HEK293 (cell line): ENCODE measurements around the gene MYADML2.

Experiments used
- GFI1B ChIP-seq: fragments of 450-650 bp; formaldehyde crosslinking; IDR thresholded peaks from 2 replicates; pipeline ENCODE4 v1.5.1; 2016; ENCODE audit warnings: missing biosample characterization, missing genetic modification characterization
- GLIS2 ChIP-seq: fragments of 450-650 bp; formaldehyde crosslinking; IDR thresholded peaks from 2 replicates; pipeline ENCODE4 v1.5.1; 2016; ENCODE audit warnings: missing biosample characterization, missing genetic modification characterization
- HOXC10 ChIP-seq: sonication (generic); formaldehyde crosslinking; IDR thresholded peaks from 2 replicates; pipeline ENCODE4 v1.8.1; 2023; ENCODE audit warnings: mild to moderate bottlenecking, missing genetic modification reagents
- IKZF3 ChIP-seq: fragments of 450-650 bp; IDR thresholded peaks from 2 replicates; pipeline ENCODE4 v1.5.0; 2018; ENCODE audit warnings: missing biosample characterization, mild to moderate bottlenecking, missing genetic modification characterization, moderate library complexity
- KLF9 ChIP-seq: fragments of 450-650 bp; formaldehyde crosslinking; IDR thresholded peaks from 2 replicates; pipeline ENCODE4 v1.5.1; 2016; ENCODE audit warnings: missing biosample characterization, missing genetic modification characterization, low read depth
- REPIN1 ChIP-seq: fragments of 450-650 bp; formaldehyde crosslinking; IDR thresholded peaks from 2 replicates; pipeline ENCODE4 v1.5.1; 2017; ENCODE audit warnings: missing biosample characterization, missing genetic modification characterization, low read depth
- SCRT2 ChIP-seq: fragments of 450-650 bp; formaldehyde crosslinking; IDR thresholded peaks from 2 replicates; pipeline ENCODE4 v1.5.1; 2016; ENCODE audit warnings: missing biosample characterization, missing genetic modification characterization
- ZBTB48 ChIP-seq: fragments of 450-650 bp; formaldehyde crosslinking; IDR thresholded peaks from 2 replicates; pipeline ENCODE4 v1.5.1; 2016; ENCODE audit warnings: missing biosample characterization, missing genetic modification characterization
- ZIC2 ChIP-seq: fragments of 450-650 bp; formaldehyde crosslinking; IDR thresholded peaks from 2 replicates; pipeline ENCODE4 v1.5.1; 2016; ENCODE audit warnings: missing biosample characterization, missing genetic modification characterization
- ZNF132 ChIP-seq: fragments of 450-650 bp; formaldehyde crosslinking; IDR thresholded peaks from 2 replicates; pipeline ENCODE4 v1.5.1; 2017; ENCODE audit warnings: missing biosample characterization, missing genetic modification characterization, borderline replicate concordance
- ZNF133 ChIP-seq: fragments of 450-650 bp; formaldehyde crosslinking; IDR thresholded peaks from 2 replicates; pipeline ENCODE4 v1.5.1; 2016; ENCODE audit warnings: missing biosample characterization, missing genetic modification characterization
- ZNF16 ChIP-seq: fragments of 450-650 bp; formaldehyde crosslinking; IDR thresholded peaks from 2 replicates; pipeline ENCODE4 v1.5.1; 2016; ENCODE audit warnings: low read depth, missing biosample characterization, missing genetic modification characterization
- ZNF169 ChIP-seq: fragments of 450-650 bp; formaldehyde crosslinking; IDR thresholded peaks from 2 replicates; pipeline ENCODE4 v1.5.1; 2016; ENCODE audit warnings: missing biosample characterization, missing genetic modification characterization
- ZNF184 ChIP-seq: fragments of 450-650 bp; IDR thresholded peaks from 2 replicates; pipeline ENCODE4 v1.5.1; 2018; ENCODE audit warnings: missing biosample characterization, mild to moderate bottlenecking, missing genetic modification characterization
- ZNF211 ChIP-seq: fragments of 450-650 bp; formaldehyde crosslinking; IDR thresholded peaks from 2 replicates; pipeline ENCODE4 v1.5.1; 2016; ENCODE audit warnings: low read depth, missing biosample characterization, missing genetic modification characterization
- ZNF223 ChIP-seq: fragments of 450-650 bp; formaldehyde crosslinking; IDR thresholded peaks from 2 replicates; pipeline ENCODE4 v1.5.1; 2016; ENCODE audit warnings: missing biosample characterization, missing genetic modification characterization
- ZNF335 ChIP-seq: fragments of 450-650 bp; formaldehyde crosslinking; conservative IDR thresholded peaks from 2 replicates; pipeline ENCODE4 v1.5.1; 2016; ENCODE audit warnings: missing biosample characterization, missing genetic modification characterization
- ZNF391 ChIP-seq: fragments of 450-650 bp; formaldehyde crosslinking; IDR thresholded peaks from 2 replicates; pipeline ENCODE4 v1.5.1; 2016; ENCODE audit warnings: low read depth, missing biosample characterization, missing genetic modification characterization, borderline replicate concordance
- ZNF404 ChIP-seq: fragments of 450-650 bp; formaldehyde crosslinking; IDR thresholded peaks from 2 replicates; pipeline ENCODE4 v1.5.1; 2017; ENCODE audit warnings: missing biosample characterization, missing genetic modification characterization
- ZNF501 ChIP-seq: fragments of 450-650 bp; formaldehyde crosslinking; IDR thresholded peaks from 2 replicates; pipeline ENCODE4 v1.5.1; 2016; ENCODE audit warnings: missing biosample characterization, missing genetic modification characterization
- ZNF549 ChIP-seq: fragments of 450-650 bp; IDR thresholded peaks from 2 replicates; pipeline ENCODE4 v1.5.1; 2018; ENCODE audit warnings: missing biosample characterization, missing genetic modification characterization, mild to moderate bottlenecking, inconsistent platforms, moderate library complexity
- ZNF623 ChIP-seq: fragments of 450-650 bp; formaldehyde crosslinking; IDR thresholded peaks from 2 replicates; pipeline ENCODE4 v1.5.1; 2016; ENCODE audit warnings: missing biosample characterization, missing genetic modification characterization
- ZNF707 ChIP-seq: fragments of 450-650 bp; formaldehyde crosslinking; IDR thresholded peaks from 2 replicates; pipeline ENCODE4 v1.5.1; 2016; ENCODE audit warnings: missing biosample characterization, missing genetic modification characterization
- ZNF76 ChIP-seq: fragments of 450-650 bp; formaldehyde crosslinking; IDR thresholded peaks from 2 replicates; pipeline ENCODE4; 2016; ENCODE audit warnings: low read depth, missing biosample characterization, missing genetic modification characterization, borderline replicate concordance
- TF ChIP-seq, protein P1 (sequence below): fragments of 450-650 bp; formaldehyde crosslinking; IDR thresholded peaks from 2 replicates; pipeline ENCODE4 v1.5.1; 2016; ENCODE audit warnings: missing biosample characterization, missing genetic modification characterization
- TF ChIP-seq, protein P2 (sequence below): fragments of 450-650 bp; IDR thresholded peaks from 2 replicates; pipeline ENCODE4 v1.5.1; 2018; ENCODE audit warnings: missing biosample characterization, missing genetic modification characterization
- TF ChIP-seq, protein P3 (sequence below): fragments of 450-650 bp; formaldehyde crosslinking; optimal IDR thresholded peaks from 2 replicates; pipeline ENCODE3; 2016; ENCODE audit warnings: missing biosample characterization, mild to moderate bottlenecking, missing genetic modification characterization
- TF ChIP-seq, protein P4 (sequence below): fragments of 450-650 bp; formaldehyde crosslinking; IDR thresholded peaks from 2 replicates; pipeline ENCODE4 v1.5.1; 2016; ENCODE audit warnings: missing biosample characterization, missing genetic modification characterization
- TF ChIP-seq, protein P5 (sequence below): fragments of 450-650 bp; formaldehyde crosslinking; IDR thresholded peaks from 2 replicates; pipeline ENCODE4 v1.5.1; 2016; ENCODE audit warnings: missing biosample characterization, missing genetic modification characterization
- TF ChIP-seq, protein P6 (sequence below): fragments of 450-650 bp; formaldehyde crosslinking; IDR thresholded peaks from 2 replicates; pipeline ENCODE4 v1.5.1; 2016; ENCODE audit warnings: missing biosample characterization, missing genetic modification characterization

Gene MYADML2

DNA sequence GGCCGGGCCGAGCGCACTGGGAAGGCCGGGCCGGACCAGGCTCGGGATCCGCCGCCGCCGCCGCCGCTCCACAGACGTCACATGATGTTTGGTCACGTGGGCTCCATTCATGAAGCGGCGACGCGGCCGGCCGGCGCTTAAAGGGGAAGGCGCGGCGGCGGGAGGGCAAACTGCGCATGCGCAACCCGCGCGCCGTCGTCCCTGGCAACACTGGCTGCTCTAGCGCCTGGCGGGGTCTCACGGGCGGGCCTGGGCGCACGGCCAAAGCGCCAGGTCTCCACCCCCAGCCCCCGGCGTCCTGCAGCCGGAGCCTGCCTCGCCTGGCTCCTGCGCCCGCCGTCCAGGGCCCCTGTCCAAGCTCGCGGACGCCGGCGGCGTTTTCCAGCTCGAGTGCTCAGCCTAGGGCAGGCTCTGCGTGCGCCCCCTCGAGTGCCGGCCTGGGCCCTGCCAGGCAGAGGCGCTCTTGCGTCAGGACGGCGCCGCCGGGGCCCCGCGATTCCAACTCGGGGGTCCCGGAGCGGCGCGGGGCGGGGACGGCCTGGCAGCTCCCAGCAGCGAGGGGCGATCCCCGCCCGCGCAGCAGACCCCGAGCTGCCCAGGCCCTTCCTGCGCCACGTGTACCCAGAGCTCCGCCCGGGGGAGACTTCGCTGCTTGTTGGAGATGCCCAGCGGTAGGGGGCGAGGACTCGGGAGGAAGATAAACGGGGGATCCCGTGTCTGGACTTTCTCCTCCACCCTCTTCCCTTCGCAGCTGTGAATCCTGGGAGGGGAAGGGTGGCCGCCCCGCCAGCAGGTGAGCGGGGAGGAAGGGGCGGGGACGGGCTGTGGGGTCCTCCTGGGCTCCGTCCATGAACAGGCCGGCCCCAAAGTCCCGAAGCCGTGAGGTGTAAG lies 19.1 kb downstream of the MYADML2 start, which contains the start of gene MAFG (continued):
- TF ChIP-seq, protein P1, sequence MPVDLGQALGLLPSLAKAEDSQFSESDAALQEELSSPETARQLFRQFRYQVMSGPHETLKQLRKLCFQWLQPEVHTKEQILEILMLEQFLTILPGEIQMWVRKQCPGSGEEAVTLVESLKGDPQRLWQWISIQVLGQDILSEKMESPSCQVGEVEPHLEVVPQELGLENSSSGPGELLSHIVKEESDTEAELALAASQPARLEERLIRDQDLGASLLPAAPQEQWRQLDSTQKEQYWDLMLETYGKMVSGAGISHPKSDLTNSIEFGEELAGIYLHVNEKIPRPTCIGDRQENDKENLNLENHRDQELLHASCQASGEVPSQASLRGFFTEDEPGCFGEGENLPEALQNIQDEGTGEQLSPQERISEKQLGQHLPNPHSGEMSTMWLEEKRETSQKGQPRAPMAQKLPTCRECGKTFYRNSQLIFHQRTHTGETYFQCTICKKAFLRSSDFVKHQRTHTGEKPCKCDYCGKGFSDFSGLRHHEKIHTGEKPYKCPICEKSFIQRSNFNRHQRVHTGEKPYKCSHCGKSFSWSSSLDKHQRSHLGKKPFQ = no peak
- TF ChIP-seq ZNF223 (tag by site-specific recombination) (no peak), ZNF169 (tag by site-specific recombination) (no peak), ZNF707 (tag by site-specific recombination) (no peak), IKZF3 (peak; percentile 49; the same call in 1 of the 2 replicates), ZBTB48 (tag by site-specific recombination) (no peak), ZIC2 (tag by site-specific recombination) (peak; percentile 46; the same call in 1 of the 2 replicates), GLIS2 (peak; percentile 67; the same call in 1 of the 2 replicates), ZNF16 (no peak), KLF9 (tag by site-specific recombination) (no peak), ZNF133 (tag by site-specific recombination) (no peak), ZNF76 (tag by site-specific recombination) (peak; percentile 50; the same call in 1 of the 2 replicates), GFI1B (tag by site-specific recombination) (no peak), ZNF184 (tag by site-specific recombination) (0 out of 2 replicates have a peak, but pooled peaks have one; percentile 65), SCRT2 (no peak), ZNF132 (no peak), ZNF335 (tag by site-specific recombination) (peak; percentile 89), ZNF501 (no peak), ZNF391 (tag by site-specific recombination) (no peak), HOXC10 (CRISPR knock-in tag) (0 out of 2 replicates have a peak, but pooled peaks have one; percentile 44), ZNF211 (tag by site-specific recombination) (no peak), REPIN1 (tag by site-specific recombination) (no peak), ZNF549 (peak; percentile 96), ZNF404 (tag by site-specific recombination) (no peak), ZNF623 (tag by site-specific recombination) (no peak)
- TF ChIP-seq, protein P2, sequence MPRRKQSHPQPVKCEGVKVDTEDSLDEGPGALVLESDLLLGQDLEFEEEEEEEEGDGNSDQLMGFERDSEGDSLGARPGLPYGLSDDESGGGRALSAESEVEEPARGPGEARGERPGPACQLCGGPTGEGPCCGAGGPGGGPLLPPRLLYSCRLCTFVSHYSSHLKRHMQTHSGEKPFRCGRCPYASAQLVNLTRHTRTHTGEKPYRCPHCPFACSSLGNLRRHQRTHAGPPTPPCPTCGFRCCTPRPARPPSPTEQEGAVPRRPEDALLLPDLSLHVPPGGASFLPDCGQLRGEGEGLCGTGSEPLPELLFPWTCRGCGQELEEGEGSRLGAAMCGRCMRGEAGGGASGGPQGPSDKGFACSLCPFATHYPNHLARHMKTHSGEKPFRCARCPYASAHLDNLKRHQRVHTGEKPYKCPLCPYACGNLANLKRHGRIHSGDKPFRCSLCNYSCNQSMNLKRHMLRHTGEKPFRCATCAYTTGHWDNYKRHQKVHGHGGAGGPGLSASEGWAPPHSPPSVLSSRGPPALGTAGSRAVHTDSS = no peak
- TF ChIP-seq, protein P3, sequence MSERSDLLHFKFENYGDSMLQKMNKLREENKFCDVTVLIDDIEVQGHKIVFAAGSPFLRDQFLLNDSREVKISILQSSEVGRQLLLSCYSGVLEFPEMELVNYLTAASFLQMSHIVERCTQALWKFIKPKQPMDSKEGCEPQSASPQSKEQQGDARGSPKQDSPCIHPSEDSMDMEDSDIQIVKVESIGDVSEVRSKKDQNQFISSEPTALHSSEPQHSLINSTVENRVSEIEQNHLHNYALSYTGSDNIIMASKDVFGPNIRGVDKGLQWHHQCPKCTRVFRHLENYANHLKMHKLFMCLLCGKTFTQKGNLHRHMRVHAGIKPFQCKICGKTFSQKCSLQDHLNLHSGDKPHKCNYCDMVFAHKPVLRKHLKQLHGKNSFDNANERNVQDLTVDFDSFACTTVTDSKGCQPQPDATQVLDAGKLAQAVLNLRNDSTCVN (tag by site-specific recombination) = peak; percentile 75
- TF ChIP-seq, protein P4, sequence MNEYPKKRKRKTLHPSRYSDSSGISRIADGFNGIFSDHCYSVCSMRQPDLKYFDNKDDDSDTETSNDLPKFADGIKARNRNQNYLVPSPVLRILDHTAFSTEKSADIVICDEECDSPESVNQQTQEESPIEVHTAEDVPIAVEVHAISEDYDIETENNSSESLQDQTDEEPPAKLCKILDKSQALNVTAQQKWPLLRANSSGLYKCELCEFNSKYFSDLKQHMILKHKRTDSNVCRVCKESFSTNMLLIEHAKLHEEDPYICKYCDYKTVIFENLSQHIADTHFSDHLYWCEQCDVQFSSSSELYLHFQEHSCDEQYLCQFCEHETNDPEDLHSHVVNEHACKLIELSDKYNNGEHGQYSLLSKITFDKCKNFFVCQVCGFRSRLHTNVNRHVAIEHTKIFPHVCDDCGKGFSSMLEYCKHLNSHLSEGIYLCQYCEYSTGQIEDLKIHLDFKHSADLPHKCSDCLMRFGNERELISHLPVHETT (tag by site-specific recombination) = no peak
- TF ChIP-seq, protein P5, sequence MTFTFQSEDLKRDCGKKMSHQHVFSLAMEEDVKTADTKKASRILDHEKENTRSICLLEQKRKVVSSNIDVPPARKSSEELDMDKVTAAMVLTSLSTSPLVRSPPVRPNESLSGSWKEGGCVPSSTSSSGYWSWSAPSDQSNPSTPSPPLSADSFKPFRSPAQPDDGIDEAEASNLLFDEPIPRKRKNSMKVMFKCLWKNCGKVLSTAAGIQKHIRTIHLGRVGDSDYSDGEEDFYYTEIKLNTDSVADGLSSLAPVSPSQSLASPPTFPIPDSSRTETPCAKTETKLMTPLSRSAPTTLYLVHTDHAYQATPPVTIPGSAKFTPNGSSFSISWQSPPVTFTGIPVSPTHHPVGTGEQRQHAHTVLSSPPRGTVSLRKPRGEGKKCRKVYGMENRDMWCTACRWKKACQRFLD (tag by site-specific recombination) = no peak
- TF ChIP-seq, protein P6, sequence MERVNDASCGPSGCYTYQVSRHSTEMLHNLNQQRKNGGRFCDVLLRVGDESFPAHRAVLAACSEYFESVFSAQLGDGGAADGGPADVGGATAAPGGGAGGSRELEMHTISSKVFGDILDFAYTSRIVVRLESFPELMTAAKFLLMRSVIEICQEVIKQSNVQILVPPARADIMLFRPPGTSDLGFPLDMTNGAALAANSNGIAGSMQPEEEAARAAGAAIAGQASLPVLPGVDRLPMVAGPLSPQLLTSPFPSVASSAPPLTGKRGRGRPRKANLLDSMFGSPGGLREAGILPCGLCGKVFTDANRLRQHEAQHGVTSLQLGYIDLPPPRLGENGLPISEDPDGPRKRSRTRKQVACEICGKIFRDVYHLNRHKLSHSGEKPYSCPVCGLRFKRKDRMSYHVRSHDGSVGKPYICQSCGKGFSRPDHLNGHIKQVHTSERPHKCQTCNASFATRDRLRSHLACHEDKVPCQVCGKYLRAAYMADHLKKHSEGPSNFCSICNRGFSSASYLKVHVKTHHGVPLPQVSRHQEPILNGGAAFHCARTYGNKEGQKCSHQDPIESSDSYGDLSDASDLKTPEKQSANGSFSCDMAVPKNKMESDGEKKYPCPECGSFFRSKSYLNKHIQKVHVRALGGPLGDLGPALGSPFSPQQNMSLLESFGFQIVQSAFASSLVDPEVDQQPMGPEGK (tag by site-specific recombination) = peak; percentile 91
